ENCODE data around the gene FAM124B. TPM values are rescaled to one million over a fixed set of nuclear protein-coding genes. Genes with fewer than 3 reads are reported as not detected.

The FAM124B gene
- total and polyA plus RNA-seq, 2 of the 8 experiments (the other 6 are each of a cell fraction or from before 2014, with no cell fraction given), result 2.1 to 2.6 TPM

DNA sequence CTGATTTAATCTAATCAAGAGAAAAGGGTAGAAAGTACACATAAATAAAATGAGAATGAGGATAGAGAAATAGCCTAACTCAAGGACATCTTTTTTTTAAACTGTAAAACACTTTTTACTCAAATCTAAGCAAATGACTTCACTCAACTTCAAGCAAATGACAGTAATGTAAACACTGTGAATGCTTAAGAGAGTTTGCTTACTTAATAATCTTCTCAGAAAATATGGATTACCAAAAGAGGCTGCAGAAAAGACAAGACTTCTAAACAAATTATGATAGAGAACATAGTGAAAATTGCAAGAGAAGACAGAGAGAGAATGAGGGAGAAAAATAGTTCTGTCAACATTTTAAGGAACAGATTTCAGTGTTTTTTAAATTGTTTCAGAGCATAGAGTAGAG lies 52.5 kb downstream of the FAM124B start:
- H3K79me2 ChIP-seq (ENCODE audit: control insufficient read depth in 1 of 2, insufficient read depth in 2 of 2, low read length in 2 of 2), result no peaks in the 10 kb centered on the region
- no peak overlapping the region for H3K4me3 ChIP-seq (ENCODE audit: extremely low read depth in 1 of 4, insufficient read depth in 2 of 4, low read depth in 3 of 4, low read length in 4 of 4)
- POLR2A ChIA-PET (ENCODE audit: partially characterized antibody), result no interaction called here
- no peak overlapping the region for H3K9ac ChIP-seq (replicated peaks in 1 of 4; ENCODE audit: extremely low read depth in 1 of 4, low read depth in 3 of 4, low read length in 3 of 4)
- H4K91ac ChIP-seq (replicated peaks; ENCODE audit: insufficient read length, low read length), result no peak overlapping the region
- no peak overlapping the region for H2BK15ac ChIP-seq (ENCODE audit: low read length)
- DNase-seq (ENCODE audit: low read depth in 1 of 2, low spot score in 2 of 2) (no peak), FAIRE-seq (no peak)
- H3K23ac ChIP-seq (ENCODE audit: insufficient read length), result no peak overlapping the region
- no peak overlapping the region for H2BK120ac ChIP-seq (replicated peaks; ENCODE audit: low read depth, low read length)
- H2AK5ac ChIP-seq (ENCODE audit: low read depth, low read length), result no peak overlapping the region
- peaks cover 8 to 12% of the 10 kb centered on the region in 2 experiments; a peak in 2 of 4 replicates for H3K9me3 ChIP-seq (ENCODE audit: insufficient read depth in 2 of 2, low read depth in 1 of 2, low read length in 1 of 2)
- H3K4me1 ChIP-seq (replicated peaks in 1 of 4; ENCODE audit: control insufficient read depth in 3 of 4, insufficient read depth in 4 of 4, low read length in 3 of 4), result no peaks in the 10 kb centered on the region
- no peak overlapping the region for H3K4ac ChIP-seq (replicated peaks; ENCODE audit: insufficient read length, low read depth, low read length)
- H3K27ac ChIP-seq (ENCODE audit: low read depth, low read length), result no peak overlapping the region
- H3K14ac ChIP-seq (ENCODE audit: insufficient read length), result no peak overlapping the region
- no peak overlapping the region for H3K18ac ChIP-seq (ENCODE audit: extremely low read depth, low read length)
- no peaks in the 10 kb centered on the region for H3K79me1 ChIP-seq (ENCODE audit: low read depth, low read length)
- H3K27me3 ChIP-seq (replicated peaks in 1 of 4; ENCODE audit: control insufficient read depth in 3 of 4, extremely low read depth in 1 of 4, insufficient read depth in 3 of 4, low read length in 3 of 4), result no peaks in the 10 kb centered on the region
- no peak overlapping the region for H4K5ac ChIP-seq (ENCODE audit: insufficient read length, low read depth, low read length)
- H3K36me3 ChIP-seq (ENCODE audit: control insufficient read depth in 2 of 4, insufficient read depth in 4 of 4, low read length in 3 of 4), result peaks cover 0 to 2% (median 0%) of the 10 kb centered on the region in 4 experiments; a peak in 1 of 8 replicates
- no peak overlapping the region for H3K4me2 ChIP-seq (ENCODE audit: insufficient read depth in 1 of 2, low read depth in 2 of 2, low read length in 2 of 2)
- no peak overlapping the region for H3K56ac ChIP-seq (replicated peaks; ENCODE audit: insufficient read length, low read depth, low read length)
- TF ChIP-seq, protein P1, sequence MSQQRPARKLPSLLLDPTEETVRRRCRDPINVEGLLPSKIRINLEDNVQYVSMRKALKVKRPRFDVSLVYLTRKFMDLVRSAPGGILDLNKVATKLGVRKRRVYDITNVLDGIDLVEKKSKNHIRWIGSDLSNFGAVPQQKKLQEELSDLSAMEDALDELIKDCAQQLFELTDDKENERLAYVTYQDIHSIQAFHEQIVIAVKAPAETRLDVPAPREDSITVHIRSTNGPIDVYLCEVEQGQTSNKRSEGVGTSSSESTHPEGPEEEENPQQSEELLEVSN (IDR thresholded peaks at IDR 0.05), result no peak
- TF ChIP-seq GTF2F1 (IDR thresholded peaks at IDR 0.05; ENCODE audit: borderline replicate concordance, low read depth, low read length) (no peak), ASH2L (IDR thresholded peaks at IDR 0.05; ENCODE audit: low read length) (no peak), RAD21 (IDR thresholded peaks at IDR 0.05 in 1 of 2, conservative IDR thresholded peaks at IDR 0.05 in 1 of 2; ENCODE audit: low read depth in 2 of 2, low read length in 2 of 2) (no peak), SIN3A (conservative IDR thresholded peaks at IDR 0.05 in 1 of 2, IDR thresholded peaks at IDR 0.05 in 1 of 2; ENCODE audit: low read depth in 1 of 2, low read length in 2 of 2) (no peak), SIX5 (IDR thresholded peaks at IDR 0.05; ENCODE audit: low read depth, low read length) (no peak), CHD2 (IDR thresholded peaks at IDR 0.05; ENCODE audit: low read length) (no peak)
- TF ChIP-seq, protein P2, sequence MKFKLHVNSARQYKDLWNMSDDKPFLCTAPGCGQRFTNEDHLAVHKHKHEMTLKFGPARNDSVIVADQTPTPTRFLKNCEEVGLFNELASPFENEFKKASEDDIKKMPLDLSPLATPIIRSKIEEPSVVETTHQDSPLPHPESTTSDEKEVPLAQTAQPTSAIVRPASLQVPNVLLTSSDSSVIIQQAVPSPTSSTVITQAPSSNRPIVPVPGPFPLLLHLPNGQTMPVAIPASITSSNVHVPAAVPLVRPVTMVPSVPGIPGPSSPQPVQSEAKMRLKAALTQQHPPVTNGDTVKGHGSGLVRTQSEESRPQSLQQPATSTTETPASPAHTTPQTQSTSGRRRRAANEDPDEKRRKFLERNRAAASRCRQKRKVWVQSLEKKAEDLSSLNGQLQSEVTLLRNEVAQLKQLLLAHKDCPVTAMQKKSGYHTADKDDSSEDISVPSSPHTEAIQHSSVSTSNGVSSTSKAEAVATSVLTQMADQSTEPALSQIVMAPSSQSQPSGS (IDR thresholded peaks at IDR 0.05; ENCODE audit: low read length), result no peak
- TF ChIP-seq, protein P3, sequence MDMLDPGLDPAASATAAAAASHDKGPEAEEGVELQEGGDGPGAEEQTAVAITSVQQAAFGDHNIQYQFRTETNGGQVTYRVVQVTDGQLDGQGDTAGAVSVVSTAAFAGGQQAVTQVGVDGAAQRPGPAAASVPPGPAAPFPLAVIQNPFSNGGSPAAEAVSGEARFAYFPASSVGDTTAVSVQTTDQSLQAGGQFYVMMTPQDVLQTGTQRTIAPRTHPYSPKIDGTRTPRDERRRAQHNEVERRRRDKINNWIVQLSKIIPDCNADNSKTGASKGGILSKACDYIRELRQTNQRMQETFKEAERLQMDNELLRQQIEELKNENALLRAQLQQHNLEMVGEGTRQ (IDR thresholded peaks at IDR 0.05; ENCODE audit: low read length), result no peak
- no peaks in the 10 kb centered on the region for H3K23me2 ChIP-seq (ENCODE audit: low read depth, low read length)
- H2BK12ac ChIP-seq (ENCODE audit: low read depth, low read length), result no peak overlapping the region
- CTCF ChIA-PET (ENCODE audit: partially characterized antibody), result interaction anchor here (1.1 kb wide), 1 partner anchor 355 kb away, joined by 3 read pairs; no protein-coding TSS in a partner anchor
- no peak overlapping the region for H2BK20ac ChIP-seq (ENCODE audit: low read length)
- no peaks in the 10 kb centered on the region for H4K20me1 ChIP-seq (replicated peaks in 1 of 2; ENCODE audit: control insufficient read depth in 1 of 2, insufficient read depth in 2 of 2, low read length in 2 of 2)
- H4K8ac ChIP-seq (ENCODE audit: extremely low read depth, insufficient read depth, low read length), result no peak overlapping the region
- H2AFZ ChIP-seq (ENCODE audit: low read length), result no peak overlapping the region
- no peak overlapping the region for H2BK5ac ChIP-seq (ENCODE audit: low read depth, low read length)

Measured in H1 (cell line).